DOHH2 (cell line): ENCODE measurements around the gene DLEC1.

Experiments used
- EZH2phosphoT487 ChIP-seq: fragments of 200-600 bp; sonication (generic); IDR thresholded peaks from 2 replicates; pipeline ENCODE4 v1.6.1; 2017; ENCODE audit warnings: borderline replicate concordance, mild to moderate bottlenecking, antibody characterized with exemption, low read length, moderate library complexity, mixed read lengths
- TF ChIP-seq, protein P1 (sequence below): fragments of 200-600 bp; sonication (generic); IDR thresholded peaks from one replicate; pipeline ENCODE4 v1.5.1; 2014; ENCODE audit warnings: antibody characterized with exemption, mild to moderate bottlenecking, low read depth, low read length; ENCODE audit not compliant: poor library complexity, severe bottlenecking

DNA sequence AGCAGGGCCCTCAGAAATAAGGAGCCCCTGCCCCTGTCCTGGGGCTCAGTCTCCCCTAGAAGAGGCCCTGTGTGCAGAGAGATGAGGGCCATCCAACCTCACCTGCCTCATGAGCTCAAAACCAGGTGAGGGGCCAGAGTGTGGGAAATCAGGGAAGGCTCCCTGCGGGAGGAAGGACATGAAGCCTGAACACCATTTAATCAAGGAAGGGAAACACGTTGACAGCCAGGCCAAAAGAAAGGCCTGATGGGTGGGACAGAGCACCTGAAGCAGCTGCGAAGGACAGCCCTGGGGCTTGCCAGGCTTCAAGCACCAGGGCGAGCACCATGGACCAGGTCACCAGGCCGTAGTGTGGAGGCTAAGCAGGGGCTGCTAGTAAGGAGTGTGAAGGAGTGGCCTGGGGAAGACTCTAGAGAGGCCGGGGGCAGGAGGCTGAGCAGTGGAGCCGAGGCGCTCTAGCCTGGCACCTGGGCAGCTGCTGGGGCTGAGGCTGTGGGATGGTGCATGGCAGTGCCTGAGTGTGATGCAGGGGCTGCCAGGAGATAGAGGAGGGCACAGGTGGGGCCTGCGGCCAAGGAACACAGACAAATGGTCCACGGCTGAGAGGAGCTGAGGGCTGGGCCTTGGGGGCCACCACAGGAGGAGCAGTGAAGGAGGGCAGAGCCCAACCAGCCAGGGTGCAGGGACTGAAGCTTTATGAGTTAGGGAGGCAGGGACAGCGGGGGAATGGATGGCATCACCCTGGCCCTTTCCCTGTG, 81.9 kb downstream of the DLEC1 start:
- TF ChIP-seq, protein P1, sequence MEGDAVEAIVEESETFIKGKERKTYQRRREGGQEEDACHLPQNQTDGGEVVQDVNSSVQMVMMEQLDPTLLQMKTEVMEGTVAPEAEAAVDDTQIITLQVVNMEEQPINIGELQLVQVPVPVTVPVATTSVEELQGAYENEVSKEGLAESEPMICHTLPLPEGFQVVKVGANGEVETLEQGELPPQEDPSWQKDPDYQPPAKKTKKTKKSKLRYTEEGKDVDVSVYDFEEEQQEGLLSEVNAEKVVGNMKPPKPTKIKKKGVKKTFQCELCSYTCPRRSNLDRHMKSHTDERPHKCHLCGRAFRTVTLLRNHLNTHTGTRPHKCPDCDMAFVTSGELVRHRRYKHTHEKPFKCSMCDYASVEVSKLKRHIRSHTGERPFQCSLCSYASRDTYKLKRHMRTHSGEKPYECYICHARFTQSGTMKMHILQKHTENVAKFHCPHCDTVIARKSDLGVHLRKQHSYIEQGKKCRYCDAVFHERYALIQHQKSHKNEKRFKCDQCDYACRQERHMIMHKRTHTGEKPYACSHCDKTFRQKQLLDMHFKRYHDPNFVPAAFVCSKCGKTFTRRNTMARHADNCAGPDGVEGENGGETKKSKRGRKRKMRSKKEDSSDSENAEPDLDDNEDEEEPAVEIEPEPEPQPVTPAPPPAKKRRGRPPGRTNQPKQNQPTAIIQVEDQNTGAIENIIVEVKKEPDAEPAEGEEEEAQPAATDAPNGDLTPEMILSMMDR, result no peak
- no peak for TF ChIP-seq EZH2phosphoT487
